Occipital lobe (tissue), 3 donors: ENCODE measurements around the gene PRSS12. TPM values are rescaled to one million over a fixed set of nuclear protein-coding genes. Genes with fewer than 3 reads are reported as not detected.
A peak's percentile ranks its signal among the peaks of the same experiment; 100 is the strongest.
"Not testable (repeated sequence)": the region's sequence is repeated elsewhere in the genome, so short reads cannot be mapped to it uniquely, and the experiment has no call there.

Experiments used
- DNase-seq: peaks from one replicate; lab custom pipeline; 2025; lab: John Stamatoyannopoulos, UW
- small RNA-seq: library from RNA; depleted of rRNA; stranded (forward); fragments of <200 nt; gene quantifications from one replicate; pipeline ENCODE3, GENCODE V24; 2014
- total RNA-seq: library from RNA; depleted of rRNA; stranded (reverse); fragments of >200 nt; gene quantifications from one replicate; pipeline ENCODE4 v1.2.3, GENCODE V29; 2014

The PRSS12 gene
- total RNA-seq, 1 donor from 2014 or later: 54.9 TPM

GRCh38 chr4:118278473-118279274 lies 74.1 kb downstream of the PRSS12 start:
- peak; percentile 87 for DNase-seq

- no peak for DNase-seq
Measured at GRCh38 chr4:118277243-118277642, 75.6 kb downstream of the PRSS12 start.

GRCh38 chr4:118276580-118276979 lies 76.2 kb downstream of the PRSS12 start:
- no peak for DNase-seq

- DNase-seq: no peak
Measured at GRCh38 chr4:118273642-118274041, 79.2 kb downstream of the PRSS12 start.

GRCh38 chr4:118271788-118272187 lies 81.0 kb downstream of the PRSS12 start:
- no peak for DNase-seq

GRCh38 chr4:118270492-118270891 lies 82.3 kb downstream of the PRSS12 start:
- no peak for DNase-seq

GRCh38 chr4:118268780-118269179 lies 84.0 kb downstream of the PRSS12 start:
- no peak for DNase-seq

GRCh38 chr4:118266145-118266496 lies 86.7 kb downstream of the PRSS12 start:
- not testable (repeated sequence) for DNase-seq

- DNase-seq: no peak
Measured at GRCh38 chr4:118265312-118266144, 87.3 kb downstream of the PRSS12 start.

GRCh38 chr4:118264096-118264495 lies 88.7 kb downstream of the PRSS12 start:
- no peak for DNase-seq

GRCh38 chr4:118260309-118260708 lies 92.5 kb downstream of the PRSS12 start:
- no peak for DNase-seq

GRCh38 chr4:118259111-118259510 lies 93.7 kb downstream of the PRSS12 start:
- no peak for DNase-seq

GRCh38 chr4:118254368-118254767 lies 98.4 kb downstream of the PRSS12 start:
- no peak for DNase-seq

GRCh38 chr4:118249890-118250289 lies 102.9 kb downstream of the PRSS12 start:
- DNase-seq: no peak

- no peak for DNase-seq
Measured at GRCh38 chr4:118237531-118237930, 115.3 kb downstream of the PRSS12 start.

GRCh38 chr4:118235566-118236120 lies 117.2 kb downstream of the PRSS12 start:
- DNase-seq: no peak

Small RNA genes lying within 50 kb of the gene (small RNA-seq; reads per million reads assigned to genes)
- not detected for gene SNORA24
